ENCODE results near the gene KCNIP2. TPM values are rescaled to one million over a fixed set of nuclear protein-coding genes. Genes with fewer than 3 reads are reported as not detected.
"Not testable (repeated sequence)": the region's sequence is repeated elsewhere in the genome, so short reads cannot be mapped to it uniquely, and the experiment has no call there.

The KCNIP2 gene
- total and polyA plus RNA-seq, 2 donors = 1.5 to 2.4 TPM

- WGBS = 59% methylated on average over 4 of the region's 4 CpGs
- no peak overlapping the region for H3K4me3 ChIP-seq (ENCODE audit: low read depth, low read length)
- DNase-seq (ENCODE audit: extremely low spot score) = no peak
- peaks cover 7% of the 10 kb centered on the region for H3K36me3 ChIP-seq (ENCODE audit: insufficient read depth)
- H3K27ac ChIP-seq (ENCODE audit: low read depth) = no peak overlapping the region
- no peaks in the 10 kb centered on the region for H3K4me1 ChIP-seq (ENCODE audit: insufficient read depth)
Measured at GRCh38 chr10:101803511-101803910, 40.1 kb downstream of the KCNIP2 start.

GRCh38 chr10:101797403-101798059 lies 46.1 kb downstream of the KCNIP2 start:
- H3K36me3 ChIP-seq (ENCODE audit: insufficient read depth) = peaks cover 14% of the 10 kb centered on the region
- no peak for DNase-seq (ENCODE audit: extremely low spot score)
- WGBS = 69% methylated on average over 4 of the region's 4 CpGs
- no peaks in the 10 kb centered on the region for H3K4me1 ChIP-seq (ENCODE audit: insufficient read depth)
- H3K27ac ChIP-seq (ENCODE audit: low read depth) = no peak overlapping the region
- H3K4me3 ChIP-seq (ENCODE audit: low read depth, low read length) = no peak overlapping the region

- 98% methylated on average over 12 of the region's 12 CpGs for WGBS
- no peaks in the 10 kb centered on the region for H3K4me1 ChIP-seq (ENCODE audit: insufficient read depth)
- DNase-seq (ENCODE audit: extremely low spot score) = no peak
- no peak overlapping the region for H3K4me3 ChIP-seq (ENCODE audit: low read depth, low read length)
- no peak overlapping the region for H3K27ac ChIP-seq (ENCODE audit: low read depth)
- peaks cover 15% of the 10 kb centered on the region for H3K36me3 ChIP-seq (ENCODE audit: insufficient read depth)
Measured at GRCh38 chr10:101793526-101793925, 50.1 kb downstream of the KCNIP2 start.

GRCh38 chr10:101789686-101790085 lies 53.9 kb downstream of the KCNIP2 start:
- no peaks in the 10 kb centered on the region for H3K4me1 ChIP-seq (ENCODE audit: insufficient read depth)
- H3K27ac ChIP-seq (ENCODE audit: low read depth) = no peak overlapping the region
- peaks cover 16% of the 10 kb centered on the region for H3K36me3 ChIP-seq (ENCODE audit: insufficient read depth)
- H3K4me3 ChIP-seq (ENCODE audit: low read depth, low read length) = no peak overlapping the region
- DNase-seq (ENCODE audit: extremely low spot score) = no peak
- WGBS = 92% methylated on average over 7 of the region's 7 CpGs

- H3K36me3 ChIP-seq (ENCODE audit: insufficient read depth) = peaks cover 14% of the 10 kb centered on the region
- H3K27ac ChIP-seq (ENCODE audit: low read depth); DNase-seq (ENCODE audit: extremely low spot score); H3K4me1 ChIP-seq (ENCODE audit: insufficient read depth); H3K4me3 ChIP-seq (ENCODE audit: low read depth, low read length): not testable (repeated sequence)
- WGBS = 89% methylated on average over 9 of the region's 9 CpGs
Measured at GRCh38 chr10:101789231-101789630, 54.4 kb downstream of the KCNIP2 start.

GRCh38 chr10:101785801-101786200 lies 57.8 kb downstream of the KCNIP2 start:
- Histone ChIP-seq H3K4me1 (ENCODE audit: insufficient read depth) (peaks cover under 1% of the 10 kb centered on the region), H3K36me3 (ENCODE audit: insufficient read depth) (peaks cover 6% of the 10 kb centered on the region)
- 78% methylated on average over 2 of the region's 2 CpGs for WGBS

GRCh38 chr10:101784558-101784957 lies 59.0 kb downstream of the KCNIP2 start:
- H3K27ac ChIP-seq (ENCODE audit: low read depth) = no peak overlapping the region
- peaks cover 1% of the 10 kb centered on the region for H3K4me1 ChIP-seq (ENCODE audit: insufficient read depth)
- DNase-seq (ENCODE audit: extremely low spot score) = no peak
- no peak overlapping the region for H3K4me3 ChIP-seq (ENCODE audit: low read depth, low read length)
- WGBS = 80% methylated on average over 2 of the region's 2 CpGs
- peaks cover 5% of the 10 kb centered on the region for H3K36me3 ChIP-seq (ENCODE audit: insufficient read depth)

More at GRCh38 chr10:101785801-101786200, 57.8 kb downstream of the KCNIP2 start:
- Histone ChIP-seq H3K27ac (ENCODE audit: low read depth) (no peak overlapping the region), H3K4me3 (ENCODE audit: low read depth, low read length) (no peak overlapping the region)
- DNase-seq (ENCODE audit: extremely low spot score) = no peak

- WGBS = 42% methylated on average over 10 of the region's 10 CpGs
- H3K36me3 ChIP-seq (ENCODE audit: insufficient read depth) = peaks cover 2% of the 10 kb centered on the region
- H3K27ac ChIP-seq (ENCODE audit: low read depth) = no peak overlapping the region
- peaks cover 1% of the 10 kb centered on the region for H3K4me1 ChIP-seq (ENCODE audit: insufficient read depth)
- DNase-seq (ENCODE audit: extremely low spot score) = no peak
- peak overlapping the region; percentile 59 for H3K4me3 ChIP-seq (ENCODE audit: low read depth, low read length)
Measured at GRCh38 chr10:101783736-101784118, 59.9 kb downstream of the KCNIP2 start.

GRCh38 chr10:101782811-101783735 lies 60.5 kb downstream of the KCNIP2 start, which contains the start of gene NPM3:
TSS of gene NPM3 (minus strand) at chr10:101783446. CDS start at chr10:101783390, 56 bp downstream.
- H3K36me3 ChIP-seq (ENCODE audit: insufficient read depth) = no peaks in the 10 kb centered on the region
- under 1% methylated on average over 57 of the region's 57 CpGs for WGBS
- DNase-seq (ENCODE audit: extremely low spot score) = peak; percentile 68
- peak within 1 kb of the TSS; percentile 59 for H3K4me3 ChIP-seq (ENCODE audit: low read depth, low read length)
- H3K27ac ChIP-seq (ENCODE audit: low read depth) = no peak within 1 kb of the TSS
- peaks cover 1% of the 10 kb centered on the region for H3K4me1 ChIP-seq (ENCODE audit: insufficient read depth)

- Histone ChIP-seq H3K4me1 (ENCODE audit: insufficient read depth) (peaks cover 1% of the 10 kb centered on the region), H3K4me3 (ENCODE audit: low read depth, low read length) (peak overlapping the region; percentile 59), H3K27ac (ENCODE audit: low read depth) (no peak overlapping the region), H3K36me3 (ENCODE audit: insufficient read depth) (no peaks in the 10 kb centered on the region)
- 56% methylated on average over 17 of the region's 17 CpGs for WGBS
- no peak for DNase-seq (ENCODE audit: extremely low spot score)
Measured at GRCh38 chr10:101781984-101782810, 61.4 kb downstream of the KCNIP2 start.

- Histone ChIP-seq H3K4me1 (ENCODE audit: insufficient read depth) (peaks cover 1% of the 10 kb centered on the region), H3K36me3 (ENCODE audit: insufficient read depth) (no peaks in the 10 kb centered on the region), H3K27ac (ENCODE audit: low read depth) (no peak overlapping the region), H3K4me3 (ENCODE audit: low read depth, low read length) (no peak overlapping the region)
- 78% methylated on average over 7 of the region's 7 CpGs for WGBS
- no peak for DNase-seq (ENCODE audit: extremely low spot score)
Measured at GRCh38 chr10:101781655-101781983, 62.0 kb downstream of the KCNIP2 start.

GRCh38 chr10:101780818-101781654 lies 62.6 kb downstream of the KCNIP2 start:
- no peak overlapping the region for H3K4me3 ChIP-seq (ENCODE audit: low read depth, low read length)
- WGBS = 56% methylated on average over 14 of the region's 14 CpGs
- H3K36me3 ChIP-seq (ENCODE audit: insufficient read depth) = no peaks in the 10 kb centered on the region
- peaks cover 1% of the 10 kb centered on the region for H3K4me1 ChIP-seq (ENCODE audit: insufficient read depth)
- no peak overlapping the region for H3K27ac ChIP-seq (ENCODE audit: low read depth)
- no peak for DNase-seq (ENCODE audit: extremely low spot score)

Data from urinary bladder (tissue), 4 donors.